Measurements from ENCODE around the gene CEP76. TPM values are rescaled to one million over a fixed set of nuclear protein-coding genes. Genes with fewer than 3 reads are reported as not detected.

The CEP76 gene
- total RNA-seq, 1 donor from 2014 or later = 9.5 TPM

DNA sequence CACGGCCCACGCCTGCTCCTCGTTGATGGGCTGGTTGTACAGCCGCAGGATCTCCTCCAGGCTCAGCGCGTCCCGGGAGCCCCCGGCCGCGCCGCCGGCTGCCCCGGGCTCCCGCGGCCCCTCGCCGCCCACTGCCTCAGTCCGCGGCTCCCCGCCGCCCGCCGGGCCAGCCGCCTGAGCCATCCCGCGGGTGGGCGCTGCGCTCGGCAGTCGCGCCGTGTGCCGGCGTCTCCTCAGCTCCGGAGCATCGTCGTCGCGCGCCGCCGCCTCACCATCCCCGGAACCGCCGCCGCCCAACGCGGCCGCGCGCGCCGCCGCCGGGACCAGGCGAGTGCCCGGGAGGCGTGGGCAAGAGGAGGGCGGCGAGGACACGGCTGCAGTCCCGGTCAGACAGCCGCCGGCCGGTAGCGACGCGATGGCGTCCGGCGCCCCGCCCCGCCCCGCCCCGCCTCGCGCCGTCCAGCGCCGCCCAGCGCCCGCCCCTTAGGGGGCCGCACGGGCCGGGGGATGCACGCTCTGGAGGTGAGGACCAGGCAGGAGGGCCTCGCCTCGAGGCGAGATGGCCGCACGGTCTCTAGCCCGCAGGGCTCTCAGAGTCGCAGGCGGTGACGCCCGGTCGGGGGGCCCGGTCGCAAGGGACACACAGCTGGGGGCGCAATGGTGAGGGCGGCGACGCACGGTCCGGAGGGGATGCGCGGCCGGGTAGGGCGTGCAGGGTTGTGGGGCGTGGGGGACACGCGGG lies 44.7 kb downstream of the CEP76 start, which contains the start of gene SPIRE1:
Gene SPIRE1, minus strand, starts transcription at position 424 of the 742 bp plus-strand sequence. Its CDS starts 241 bp downstream, at position 183.
- Mint-ChIP-seq H3K4me3 (ENCODE audit: unreplicated experiment) (peak within 1 kb of the TSS; percentile 91), H3K27me3 (ENCODE audit: low read depth, unreplicated experiment) (no peaks in the 10 kb centered on the region), H3K4me1 (ENCODE audit: low read depth, unreplicated experiment) (peaks cover 19% of the 10 kb centered on the region), H3K36me3 (ENCODE audit: low read depth, unreplicated experiment) (no peaks in the 10 kb centered on the region), H3K9me3 (ENCODE audit: unreplicated experiment) (no peaks in the 10 kb centered on the region), H3K27ac (ENCODE audit: unreplicated experiment) (peak within 1 kb of the TSS; percentile 90)
- Histone ChIP-seq H3K27ac (ENCODE audit: low read depth, low read length) (peak within 1 kb of the TSS; percentile 84), H3K27me3 (ENCODE audit: insufficient read depth, low read length) (no peaks in the 10 kb centered on the region), H3K4me1 (ENCODE audit: insufficient read depth, low read length) (peaks cover 6% of the 10 kb centered on the region), H2AFZ (ENCODE audit: low read depth, low read length) (peak within 1 kb of the TSS; percentile 68), H3K9ac (ENCODE audit: low read length) (peak within 1 kb of the TSS; percentile 95), H3K4me3 (ENCODE audit: insufficient read depth, low read depth, low read length) (peak within 1 kb of the TSS; percentile 93), H3K36me3 (ENCODE audit: insufficient read depth, low read length) (no peaks in the 10 kb centered on the region), H4K20me1 (ENCODE audit: insufficient read depth, low read length) (peaks cover 21% of the 10 kb centered on the region), H3K4me2 (ENCODE audit: low read length) (peak within 1 kb of the TSS; percentile 88), H3K79me2 (ENCODE audit: insufficient read depth, low read length) (peaks cover 41% of the 10 kb centered on the region), H3K9me3 (ENCODE audit: insufficient read depth, low read depth, low read length) (no peaks in the 10 kb centered on the region)
- no peak for FAIRE-seq
- TF ChIP-seq EZH2 (IDR thresholded peaks at IDR 0.05; ENCODE audit: insufficient read depth, low read length) = no peak
- TF ChIP-seq, protein P1, sequence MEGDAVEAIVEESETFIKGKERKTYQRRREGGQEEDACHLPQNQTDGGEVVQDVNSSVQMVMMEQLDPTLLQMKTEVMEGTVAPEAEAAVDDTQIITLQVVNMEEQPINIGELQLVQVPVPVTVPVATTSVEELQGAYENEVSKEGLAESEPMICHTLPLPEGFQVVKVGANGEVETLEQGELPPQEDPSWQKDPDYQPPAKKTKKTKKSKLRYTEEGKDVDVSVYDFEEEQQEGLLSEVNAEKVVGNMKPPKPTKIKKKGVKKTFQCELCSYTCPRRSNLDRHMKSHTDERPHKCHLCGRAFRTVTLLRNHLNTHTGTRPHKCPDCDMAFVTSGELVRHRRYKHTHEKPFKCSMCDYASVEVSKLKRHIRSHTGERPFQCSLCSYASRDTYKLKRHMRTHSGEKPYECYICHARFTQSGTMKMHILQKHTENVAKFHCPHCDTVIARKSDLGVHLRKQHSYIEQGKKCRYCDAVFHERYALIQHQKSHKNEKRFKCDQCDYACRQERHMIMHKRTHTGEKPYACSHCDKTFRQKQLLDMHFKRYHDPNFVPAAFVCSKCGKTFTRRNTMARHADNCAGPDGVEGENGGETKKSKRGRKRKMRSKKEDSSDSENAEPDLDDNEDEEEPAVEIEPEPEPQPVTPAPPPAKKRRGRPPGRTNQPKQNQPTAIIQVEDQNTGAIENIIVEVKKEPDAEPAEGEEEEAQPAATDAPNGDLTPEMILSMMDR (IDR thresholded peaks at IDR 0.05; ENCODE audit: insufficient read depth, low read depth, low read length) = no peak
- DNase-seq (ENCODE audit: low read depth) = peak; percentile 33

DNA sequence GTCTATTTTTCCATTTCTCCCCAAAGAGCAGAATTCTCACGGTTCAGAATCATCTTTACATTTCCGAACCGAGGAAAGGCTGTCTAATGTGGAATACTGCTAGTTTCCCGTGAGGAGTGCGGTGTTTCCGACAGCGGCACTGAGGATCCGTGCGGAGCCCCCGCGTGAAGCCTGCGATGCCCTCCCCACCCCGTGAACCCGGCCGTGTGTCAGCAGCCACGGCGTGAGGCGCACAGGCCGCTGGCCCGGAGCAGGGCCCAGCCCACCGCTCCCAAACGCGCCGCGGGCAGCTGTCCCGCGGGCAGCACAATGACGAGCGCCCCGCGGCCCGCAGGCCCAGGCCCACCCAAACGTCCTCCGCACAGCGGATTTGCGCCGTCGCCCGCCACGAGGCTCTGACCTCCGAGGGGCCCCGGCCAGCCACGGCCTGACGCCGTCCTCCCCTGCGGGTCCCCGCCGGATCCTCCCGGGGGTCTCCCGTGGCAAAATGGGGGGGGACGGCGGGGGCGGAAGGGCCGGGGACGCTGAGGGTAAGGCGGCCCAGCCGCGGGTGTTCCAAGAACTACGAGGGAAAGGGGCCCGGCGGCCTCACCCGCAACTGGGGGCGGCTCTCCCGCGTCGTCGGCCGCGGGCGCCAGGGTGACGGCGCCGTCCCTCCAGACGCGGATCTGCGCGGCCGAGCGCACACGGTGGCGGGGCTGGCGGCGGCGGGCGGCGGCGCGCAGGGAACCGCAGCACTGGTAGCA lies 45.4 kb downstream of the CEP76 start:
- peak; percentile 37 for DNase-seq (ENCODE audit: low read depth)
- Histone ChIP-seq H3K9ac (ENCODE audit: low read length) (peak overlapping the region; percentile 95), H3K36me3 (ENCODE audit: insufficient read depth, low read length) (no peaks in the 10 kb centered on the region), H3K27me3 (ENCODE audit: insufficient read depth, low read length) (no peaks in the 10 kb centered on the region), H3K9me3 (ENCODE audit: insufficient read depth, low read depth, low read length) (no peaks in the 10 kb centered on the region), H3K79me2 (ENCODE audit: insufficient read depth, low read length) (peaks cover 48% of the 10 kb centered on the region), H3K4me1 (ENCODE audit: insufficient read depth, low read length) (peaks cover 9% of the 10 kb centered on the region), H3K4me2 (ENCODE audit: low read length) (peak overlapping the region; percentile 88), H3K27ac (ENCODE audit: low read depth, low read length) (peak overlapping the region; percentile 84), H4K20me1 (ENCODE audit: insufficient read depth, low read length) (peaks cover 28% of the 10 kb centered on the region), H3K4me3 (ENCODE audit: insufficient read depth, low read depth, low read length) (peak overlapping the region; percentile 93), H2AFZ (ENCODE audit: low read depth, low read length) (peak overlapping the region; percentile 68)
- Mint-ChIP-seq H3K4me1 (ENCODE audit: low read depth, unreplicated experiment) (peaks cover 26% of the 10 kb centered on the region), H3K9me3 (ENCODE audit: unreplicated experiment) (no peaks in the 10 kb centered on the region), H3K27ac (ENCODE audit: unreplicated experiment) (peak overlapping the region; percentile 90), H3K4me3 (ENCODE audit: unreplicated experiment) (peak overlapping the region; percentile 91), H3K36me3 (ENCODE audit: low read depth, unreplicated experiment) (no peaks in the 10 kb centered on the region), H3K27me3 (ENCODE audit: low read depth, unreplicated experiment) (no peaks in the 10 kb centered on the region)
- TF ChIP-seq, protein P1 (IDR thresholded peaks at IDR 0.05; ENCODE audit: insufficient read depth, low read depth, low read length) = no peak
- TF ChIP-seq EZH2 (IDR thresholded peaks at IDR 0.05; ENCODE audit: insufficient read depth, low read length) = no peak
- no peak for FAIRE-seq
